GM19023 (cell line): ENCODE measurements around the gene KLHL29.

Experiments used
- ATAC-seq: cut with Tn5 transposase; IDR thresholded peaks from one replicate; pipeline ENCODE4 v1.9.1; 2021; ENCODE audit warnings: mild to moderate bottlenecking, moderate library complexity; ENCODE audit not compliant: unreplicated experiment

Gene KLHL29

DNA sequence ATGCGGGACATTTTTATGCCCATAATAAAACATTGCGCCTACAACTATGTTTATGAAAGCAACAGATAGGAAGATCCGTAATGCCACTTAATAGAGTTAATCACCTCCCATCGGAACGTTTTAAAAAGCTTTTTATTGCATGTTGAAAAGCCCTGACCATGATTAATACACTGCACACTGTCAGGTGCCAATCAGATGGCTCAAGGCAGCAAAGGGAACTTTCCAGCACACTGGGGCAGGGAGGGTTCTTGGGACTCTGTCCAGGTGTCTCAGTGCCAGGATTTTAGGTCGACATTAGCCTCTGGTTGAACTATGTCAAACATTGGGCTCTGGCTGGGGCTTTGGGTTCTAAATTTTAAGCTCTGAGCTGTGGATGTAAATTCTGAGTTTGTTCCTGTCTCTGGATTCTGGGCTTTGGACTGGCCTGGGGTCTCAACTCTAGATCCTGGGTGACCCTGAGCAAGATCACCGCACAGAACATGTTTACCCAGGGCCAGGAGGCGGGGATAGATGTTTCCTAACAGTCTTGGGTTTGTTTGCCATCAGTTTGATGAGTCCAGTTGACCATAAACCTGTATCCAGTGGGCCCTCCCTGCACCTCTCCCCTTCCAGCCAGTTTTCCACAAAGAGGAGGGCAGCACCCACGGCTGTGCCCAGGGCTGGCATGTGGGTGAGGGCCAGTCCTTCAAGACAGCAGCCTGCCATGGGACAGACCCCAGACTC is 279.2 kb downstream of the KLHL29 start:
- no peak for ATAC-seq

DNA sequence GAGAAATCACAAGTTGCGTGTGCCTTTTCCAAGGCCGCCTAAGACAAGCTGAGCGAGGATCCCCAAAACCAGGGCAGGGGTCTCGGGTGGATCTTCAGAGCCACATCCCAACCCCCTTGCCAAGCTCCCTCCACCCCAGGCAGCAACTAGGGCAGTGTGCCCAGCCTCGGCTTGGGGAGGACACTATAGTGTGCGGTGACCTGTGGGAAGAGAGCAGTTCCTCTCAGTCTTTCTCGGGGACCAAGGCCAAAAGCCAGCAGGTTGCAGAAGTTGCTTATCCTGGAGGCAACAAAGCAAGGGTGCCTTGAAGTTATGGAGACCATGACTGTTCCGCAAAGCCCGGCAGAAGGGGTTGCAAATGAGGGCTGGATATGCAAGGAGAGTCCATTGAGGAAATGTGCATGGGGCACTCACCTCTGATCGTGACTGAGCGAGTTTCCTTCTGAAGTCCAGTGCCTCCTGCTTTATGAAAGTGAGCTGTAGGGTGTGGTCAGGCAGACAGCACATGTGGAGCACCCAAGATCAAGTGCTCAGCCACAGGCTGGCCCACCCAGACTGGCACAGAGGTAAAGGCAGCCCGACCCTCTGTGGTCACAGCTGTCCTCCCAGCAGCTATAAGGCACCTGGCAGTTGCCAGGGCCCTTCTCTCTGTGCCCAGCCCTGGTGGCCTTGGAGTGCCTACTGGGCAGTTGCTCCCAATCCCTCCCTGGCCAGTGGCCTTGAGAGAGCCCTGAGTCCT is 281.4 kb downstream of the KLHL29 start:
- no peak for ATAC-seq

DNA sequence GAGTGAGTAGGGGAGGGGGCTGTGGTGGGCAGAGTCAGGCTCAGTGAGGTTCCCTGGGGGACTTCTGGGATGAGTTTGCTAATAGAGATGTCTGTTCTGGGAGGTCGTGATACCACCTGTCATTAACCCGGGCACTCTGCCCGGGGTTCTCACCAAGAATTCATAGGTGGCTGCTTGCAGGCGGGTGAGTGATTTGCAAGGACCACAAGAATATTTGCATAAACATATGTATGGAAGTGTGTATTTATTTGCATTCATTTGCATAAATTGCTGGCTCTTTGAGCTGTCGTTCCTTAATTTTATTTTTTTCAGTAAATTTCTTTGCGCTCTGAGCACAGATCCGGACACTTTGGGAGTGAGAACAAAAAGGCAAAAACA is 282.0 kb downstream of the KLHL29 start:
- no peak for ATAC-seq

DNA sequence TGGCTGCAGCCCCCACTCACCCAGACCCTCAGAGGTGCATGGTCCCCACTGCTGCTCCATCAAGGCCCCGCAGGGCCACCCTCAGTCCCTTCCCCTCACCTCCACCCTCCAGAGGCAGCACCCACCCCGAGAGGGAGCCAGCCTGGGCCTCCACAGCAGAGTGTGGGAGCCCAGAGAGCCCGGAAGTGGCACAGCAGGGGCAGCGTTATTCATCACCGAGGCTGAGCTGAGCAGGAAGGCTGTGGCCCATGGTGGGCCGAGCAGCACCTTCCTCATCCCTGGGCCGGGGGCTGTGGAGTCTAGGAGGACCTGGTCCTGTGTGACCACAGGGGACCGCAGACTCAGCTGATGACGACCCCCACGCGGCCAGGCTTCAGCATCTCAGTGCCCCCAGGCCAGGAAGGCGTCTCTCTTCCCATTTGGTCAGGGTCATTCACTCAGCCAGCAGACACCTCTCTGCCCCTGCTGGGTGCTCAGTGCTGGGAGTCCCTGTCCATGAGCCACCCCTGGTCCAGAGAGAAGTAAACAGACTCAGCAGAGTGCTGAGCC is 283.9 kb downstream of the KLHL29 start:
- ATAC-seq, result no peak

DNA sequence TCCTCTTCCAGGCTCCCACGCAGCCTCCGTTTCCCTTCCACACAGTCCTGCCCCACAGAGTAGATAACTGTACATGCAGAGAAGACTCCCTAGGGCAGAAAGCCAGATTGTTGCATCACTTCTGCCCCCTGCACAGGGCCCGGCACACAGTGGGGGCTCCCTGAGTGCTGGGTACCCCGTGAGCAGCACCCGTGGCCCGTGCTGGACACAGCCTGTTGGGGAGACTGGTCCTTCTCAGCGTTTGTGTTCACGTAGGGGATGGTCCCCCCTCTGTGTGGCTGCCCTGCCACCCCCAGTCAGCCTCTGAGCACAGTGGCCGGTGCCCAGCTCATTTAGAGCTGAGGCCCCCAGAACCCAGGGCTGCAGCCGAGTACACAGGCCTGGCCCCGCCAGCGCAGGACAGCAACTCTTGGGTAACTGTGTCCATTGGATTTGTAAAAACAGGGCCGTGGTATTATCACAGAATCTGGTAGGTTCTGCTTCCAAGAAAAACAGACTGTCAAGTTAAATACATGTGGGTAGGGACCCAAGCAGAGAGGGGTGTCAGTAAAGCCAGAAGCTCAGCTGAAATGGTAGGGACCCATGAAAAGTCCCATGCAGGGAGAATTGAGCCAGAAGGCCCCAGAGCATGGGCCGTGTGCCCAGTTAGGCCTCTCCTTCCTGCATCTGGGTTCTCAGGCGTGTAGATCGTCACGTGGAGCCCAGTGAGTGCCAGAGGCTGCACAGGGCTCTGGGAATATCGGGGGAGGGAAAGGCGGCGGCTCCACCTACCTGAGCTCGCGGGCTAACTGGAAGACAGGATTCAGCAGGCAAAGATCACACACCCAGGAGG is 284.6 kb downstream of the KLHL29 start:
- no peak for ATAC-seq

DNA sequence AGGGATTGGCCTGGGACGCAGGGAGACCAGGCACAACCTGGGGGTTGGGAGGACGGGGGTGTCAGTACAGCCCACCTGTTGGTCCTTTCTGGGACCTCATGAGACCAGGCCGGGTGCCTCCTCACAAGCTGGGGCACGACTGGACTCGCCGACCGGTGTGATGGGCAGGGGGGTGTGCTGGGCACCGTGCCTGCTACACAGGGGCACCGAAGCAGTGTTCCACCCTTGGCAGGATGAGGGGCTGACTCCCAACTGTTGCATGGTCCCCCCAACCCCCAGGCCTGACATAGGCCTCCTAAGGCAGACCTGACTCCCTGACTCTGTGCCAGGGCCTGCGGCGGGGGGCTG is 285.2 kb downstream of the KLHL29 start:
- no peak for ATAC-seq

DNA sequence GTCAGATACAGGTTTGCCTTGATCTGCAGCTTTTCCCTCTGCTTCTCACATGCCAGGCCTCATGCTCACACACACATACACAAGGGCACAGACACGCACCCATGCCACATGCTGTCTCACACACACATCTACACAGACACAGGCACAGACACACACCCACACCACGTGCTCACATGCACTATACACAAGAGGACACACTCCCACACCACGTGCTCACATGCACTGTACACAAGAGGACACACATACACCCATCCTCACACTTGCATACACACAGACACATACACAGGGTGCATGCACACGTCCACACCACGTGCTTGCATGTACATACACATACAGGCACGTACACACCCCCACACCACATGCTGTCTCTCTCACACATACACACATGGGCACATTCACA is 288.1 kb downstream of the KLHL29 start:
- ATAC-seq, result no peak

DNA sequence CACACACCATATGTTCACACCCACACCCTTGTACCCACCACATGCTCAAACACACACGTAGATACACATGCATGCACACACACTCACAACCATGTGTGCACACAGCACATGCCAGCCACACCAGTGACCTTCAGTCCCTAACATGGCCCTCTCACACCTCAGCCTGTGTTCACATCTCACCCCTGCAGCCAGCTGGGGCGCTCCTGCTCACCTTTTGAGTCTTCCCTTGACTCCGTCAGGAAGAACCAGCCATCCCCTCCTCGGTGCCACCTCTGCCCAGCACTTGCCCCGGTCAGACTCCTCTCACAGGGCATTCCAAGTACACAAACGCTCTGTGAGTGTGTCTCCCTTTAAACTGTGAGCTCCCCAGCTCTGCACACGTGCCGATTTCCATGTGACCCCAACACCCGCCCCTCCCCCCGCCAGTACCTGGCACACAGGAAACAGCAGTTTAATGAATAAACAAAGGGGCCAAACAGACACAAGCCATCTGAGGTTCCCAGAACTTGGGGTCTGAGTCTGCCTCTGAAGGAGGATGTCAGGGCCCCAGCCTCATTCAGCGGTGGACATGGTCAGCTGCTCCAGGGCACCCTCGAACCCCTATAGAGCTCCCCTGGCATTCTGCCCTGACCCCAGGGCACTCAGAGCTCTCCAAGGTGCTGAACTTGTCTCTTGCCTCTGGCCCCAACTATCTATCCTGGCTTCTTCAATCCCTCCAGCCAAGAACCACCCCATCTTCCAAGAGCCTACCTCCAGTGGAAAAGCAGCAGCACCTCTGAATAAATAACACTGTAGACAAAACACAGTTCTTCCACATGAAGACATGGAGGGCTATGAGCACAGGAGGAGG is 289.1 kb downstream of the KLHL29 start:
- ATAC-seq, result no peak

DNA sequence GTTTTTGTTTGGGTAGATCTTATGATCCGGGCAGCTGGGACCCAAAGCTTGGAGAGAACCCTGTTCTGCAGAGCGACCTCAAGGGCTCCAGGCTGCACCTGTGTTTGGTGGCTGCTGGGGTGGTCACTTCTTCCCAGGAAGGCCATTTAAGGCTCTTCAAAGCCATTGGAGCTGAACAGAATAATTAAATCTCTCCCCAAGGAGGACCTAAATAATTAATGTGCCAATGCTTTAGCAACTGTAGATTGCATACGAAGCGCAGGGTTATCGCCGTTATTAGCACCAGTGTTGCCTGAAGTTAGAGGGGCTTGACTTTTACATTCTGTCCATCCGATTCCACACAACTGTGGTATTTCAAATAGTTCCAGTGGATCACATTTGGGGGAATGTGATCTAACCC is 290.5 kb downstream of the KLHL29 start:
- no peak for ATAC-seq

DNA sequence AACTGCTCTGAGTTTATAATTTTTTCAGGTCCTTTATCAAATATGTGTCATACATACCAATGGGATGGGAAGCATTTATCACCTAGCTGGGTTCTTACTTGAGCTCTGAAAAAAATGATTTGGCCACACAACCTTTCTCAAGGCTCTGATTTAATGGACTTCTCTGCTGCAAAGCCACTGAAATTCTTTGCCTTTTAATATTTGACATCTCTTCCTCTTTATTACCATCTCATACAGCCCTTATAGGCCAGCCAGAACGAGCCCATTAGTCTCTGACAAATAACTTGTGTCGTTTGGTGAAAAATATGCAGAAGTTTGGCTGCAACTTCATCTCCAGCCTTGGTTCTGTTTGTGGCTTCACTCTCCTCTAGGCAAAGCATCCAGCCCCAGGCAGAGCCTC is 292.9 kb downstream of the KLHL29 start:
- no peak for ATAC-seq

DNA sequence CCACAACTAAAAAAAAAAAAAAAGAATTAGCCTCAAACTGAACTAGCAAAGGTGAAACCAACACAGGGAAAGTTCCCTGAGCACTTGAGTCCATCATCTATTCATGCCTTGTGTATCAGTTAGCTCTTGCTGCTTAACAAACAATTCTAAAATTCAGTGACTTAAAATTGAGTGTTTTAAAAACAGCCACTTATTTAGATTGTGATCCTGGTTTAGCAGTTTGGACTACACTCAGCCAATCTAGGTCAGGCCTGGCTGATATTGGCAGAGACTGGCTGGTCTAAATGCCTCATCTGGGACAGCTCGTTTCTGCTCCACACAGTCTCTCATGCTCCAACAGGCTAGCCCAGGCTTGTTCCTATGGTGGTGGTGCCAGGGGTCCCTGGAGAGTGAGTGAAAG is 294.1 kb downstream of the KLHL29 start:
- no peak for ATAC-seq

DNA sequence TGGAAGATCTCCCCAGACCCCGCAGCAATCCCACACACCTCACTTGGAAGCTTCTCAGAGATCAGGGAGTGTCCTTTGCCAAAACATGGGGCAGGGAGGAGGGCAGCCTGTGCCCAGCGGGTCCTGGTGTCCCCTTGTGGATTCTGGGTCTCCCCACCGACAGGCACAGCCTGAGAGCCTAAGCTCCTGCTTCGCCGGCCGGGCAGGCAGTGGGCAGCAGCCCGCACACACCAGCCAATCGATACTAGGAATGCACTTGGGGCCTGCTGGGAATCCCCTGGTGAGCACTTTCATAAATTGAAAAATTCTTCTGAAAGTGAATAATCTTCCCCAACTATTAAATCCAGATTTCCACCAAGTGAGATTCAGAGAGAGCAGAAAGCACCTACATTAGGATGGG is 296.0 kb downstream of the KLHL29 start:
- ATAC-seq, result no peak

DNA sequence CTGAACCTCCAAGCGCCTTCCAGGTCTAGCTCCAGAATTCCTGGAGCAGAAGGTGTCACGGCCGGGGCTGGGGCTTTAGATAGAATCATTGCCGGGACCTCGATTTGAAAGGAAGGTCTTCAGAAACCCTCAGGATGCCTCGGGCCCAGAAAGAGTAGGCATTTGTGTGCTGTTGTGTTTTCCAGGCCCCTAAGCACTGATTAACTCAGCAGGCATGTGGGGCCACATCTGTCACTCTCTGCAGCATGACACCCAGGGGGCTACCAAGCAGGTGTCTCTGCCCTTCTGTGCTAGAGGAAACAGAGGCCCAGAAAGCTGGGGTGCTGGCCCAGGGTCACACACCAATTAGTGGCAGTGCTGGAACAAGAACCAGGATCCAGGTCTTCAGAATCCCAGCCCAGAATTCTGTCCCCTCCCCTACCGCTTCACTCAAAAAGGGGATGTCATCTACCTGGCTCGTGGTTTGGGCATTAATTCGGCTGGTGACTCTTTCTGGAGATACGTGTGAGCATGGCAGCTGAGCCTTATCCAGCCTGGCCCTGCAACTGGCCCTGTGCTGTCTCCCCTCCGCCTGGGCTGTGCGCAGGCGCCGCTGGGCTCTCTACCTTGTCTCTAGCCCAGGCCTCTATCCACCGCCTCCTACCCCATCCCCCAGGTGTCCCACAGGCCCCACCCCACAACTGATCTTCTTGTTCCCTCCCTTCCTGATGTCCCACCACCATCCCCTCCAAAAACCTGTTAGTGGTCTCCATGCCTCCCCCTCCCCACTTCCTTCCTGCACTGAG is 296.6 kb downstream of the KLHL29 start:
- ATAC-seq, result no peak

DNA sequence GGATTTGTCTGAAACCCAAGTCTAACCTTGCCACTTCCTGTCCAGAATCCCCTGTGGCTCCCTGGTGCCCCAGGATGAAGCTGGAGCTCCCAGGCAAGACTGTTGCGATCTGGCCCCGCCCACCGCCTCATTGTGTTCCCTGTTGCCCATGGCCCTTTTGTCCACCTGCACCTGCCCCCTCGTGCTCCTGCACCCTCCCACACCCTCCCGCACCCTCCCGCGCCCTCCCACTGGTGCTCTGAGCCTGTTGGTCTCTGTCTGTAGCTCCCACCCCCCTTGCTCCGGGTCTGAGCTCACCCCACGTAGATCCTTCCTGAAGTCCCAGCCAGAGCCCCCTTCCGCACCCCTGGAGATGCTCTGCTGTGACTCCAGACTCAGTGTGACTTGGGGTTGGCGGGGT is 297.5 kb downstream of the KLHL29 start:
- ATAC-seq, result no peak

DNA sequence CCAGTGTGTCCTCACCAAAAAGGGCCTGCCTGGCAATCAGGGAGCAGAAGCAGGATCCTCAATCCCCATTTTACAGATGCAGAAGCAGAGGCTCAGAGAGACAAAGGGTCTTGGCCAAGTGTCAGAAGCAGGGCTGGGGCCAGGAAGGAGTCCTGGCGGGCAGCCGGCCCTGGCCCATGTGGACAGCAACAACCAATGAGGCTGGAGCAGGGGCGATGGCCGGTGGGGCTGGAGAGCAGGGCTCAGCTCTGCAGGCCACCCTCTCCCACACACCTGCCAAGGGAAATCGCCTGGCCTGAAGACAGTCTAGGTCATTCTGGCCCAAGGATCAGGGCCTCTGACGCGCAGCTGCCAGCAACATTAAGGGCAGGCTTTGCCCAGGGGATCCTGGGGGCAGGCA is 298.0 kb downstream of the KLHL29 start:
- no peak for ATAC-seq

DNA sequence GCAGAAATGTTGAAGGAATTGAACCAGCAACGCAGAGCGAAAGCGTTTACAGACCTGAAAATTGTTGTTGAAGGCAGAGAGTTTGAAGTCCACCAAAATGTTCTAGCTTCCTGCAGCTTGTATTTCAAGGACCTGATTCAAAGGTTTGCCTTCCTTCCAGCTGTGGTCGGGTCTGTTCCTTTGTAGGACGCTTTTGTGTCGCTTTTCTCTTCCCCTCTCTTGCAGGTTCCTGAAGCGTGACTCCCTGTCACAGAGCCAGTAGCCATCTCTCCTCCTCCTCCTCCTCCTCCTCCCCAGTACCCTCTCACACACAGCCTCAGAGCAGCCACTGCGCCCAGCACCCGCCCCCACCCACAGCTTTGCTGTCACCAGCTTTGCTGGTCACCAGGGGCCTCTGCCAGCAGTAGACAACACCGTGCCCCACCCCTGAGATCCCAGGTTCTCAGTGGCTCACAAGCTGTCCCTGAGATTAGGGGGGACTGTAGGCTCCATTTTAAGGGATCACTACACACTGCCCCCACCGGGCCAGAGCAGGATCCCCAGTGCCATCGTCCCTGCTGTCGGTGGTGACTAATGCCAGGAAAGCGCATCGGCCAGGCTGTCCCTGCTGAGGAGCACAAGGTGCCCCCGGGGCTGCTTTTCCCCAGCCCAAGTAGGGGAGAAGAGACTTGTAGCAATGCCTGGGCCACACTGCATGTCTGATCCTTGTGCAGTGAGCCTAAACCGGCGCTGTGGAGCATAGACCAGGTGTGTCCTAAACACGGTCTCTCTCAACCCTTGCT is 299.6 kb downstream of the KLHL29 start:
- no peak for ATAC-seq

DNA sequence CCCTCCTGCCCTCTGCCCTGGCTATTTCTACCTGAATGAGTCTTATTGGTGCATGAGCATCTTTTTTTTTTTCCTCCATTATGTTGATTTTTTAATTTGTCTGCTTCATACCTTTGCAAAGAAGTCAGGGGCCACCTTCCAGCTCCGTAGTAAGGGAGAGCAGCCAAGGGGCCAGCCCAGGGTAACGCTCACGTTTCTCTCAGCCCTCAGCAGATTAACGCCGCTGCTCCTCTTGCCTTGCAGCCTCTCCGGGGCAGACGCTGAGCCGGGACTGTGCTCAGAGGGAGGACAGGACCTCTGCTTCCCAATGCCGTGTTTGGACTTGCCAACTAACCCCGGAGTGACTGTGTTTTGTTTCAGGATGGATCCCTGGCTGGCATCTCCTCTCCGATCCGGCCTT is 300.2 kb downstream of the KLHL29 start:
- ATAC-seq, result no peak

DNA sequence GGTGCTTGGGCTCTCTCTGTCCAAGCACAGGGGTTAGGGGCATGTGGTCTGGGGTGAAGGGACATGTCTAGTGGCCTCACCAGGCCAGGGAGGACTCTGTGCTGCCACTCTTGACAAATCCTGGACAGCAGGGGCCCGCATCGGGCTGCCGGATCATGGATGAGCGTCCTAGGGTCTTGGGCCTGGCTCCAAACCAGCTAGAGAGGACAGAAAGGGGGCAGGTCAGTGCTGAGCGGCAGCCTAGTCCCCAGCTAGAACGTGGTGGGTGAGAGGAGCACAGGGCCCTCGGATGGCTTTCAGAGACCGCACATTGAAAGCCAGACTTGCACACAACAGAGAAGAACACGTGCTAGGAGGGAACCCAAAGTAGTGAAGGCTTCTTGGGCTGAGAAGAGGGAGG is 300.7 kb downstream of the KLHL29 start:
- ATAC-seq, result no peak

DNA sequence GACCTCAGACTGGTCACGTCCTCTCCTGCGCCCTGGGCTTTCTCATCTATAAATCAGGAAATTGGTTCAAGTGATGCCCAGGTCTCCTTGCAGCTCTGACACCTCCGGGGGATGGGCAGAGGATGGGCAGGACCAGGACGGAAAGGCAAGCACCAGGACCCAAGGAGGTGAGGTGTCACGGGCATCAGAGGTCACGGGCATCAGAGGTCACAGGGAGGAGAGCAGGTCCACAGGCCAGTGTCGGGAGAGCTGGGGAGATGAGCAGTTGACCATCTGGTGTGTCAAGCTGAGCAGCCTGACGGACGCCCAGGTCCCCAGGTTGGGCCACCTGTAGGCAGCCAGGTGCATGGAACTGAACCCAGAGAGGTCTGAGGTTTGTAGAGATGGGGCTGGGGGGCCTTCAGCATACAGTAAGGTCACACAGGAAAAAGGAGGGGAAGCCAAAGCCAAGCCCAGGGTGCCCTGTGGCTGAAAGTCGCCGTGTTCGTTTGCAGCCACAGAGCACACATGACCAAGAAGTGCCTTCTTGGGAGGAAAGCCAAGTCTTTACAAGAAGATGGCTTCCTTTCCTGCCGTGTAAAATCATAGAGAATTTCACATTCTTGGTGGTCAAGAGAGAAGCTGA is 301.5 kb downstream of the KLHL29 start:
- no peak for ATAC-seq
